ENCODE measurements around the gene EARS2.

DNA sequence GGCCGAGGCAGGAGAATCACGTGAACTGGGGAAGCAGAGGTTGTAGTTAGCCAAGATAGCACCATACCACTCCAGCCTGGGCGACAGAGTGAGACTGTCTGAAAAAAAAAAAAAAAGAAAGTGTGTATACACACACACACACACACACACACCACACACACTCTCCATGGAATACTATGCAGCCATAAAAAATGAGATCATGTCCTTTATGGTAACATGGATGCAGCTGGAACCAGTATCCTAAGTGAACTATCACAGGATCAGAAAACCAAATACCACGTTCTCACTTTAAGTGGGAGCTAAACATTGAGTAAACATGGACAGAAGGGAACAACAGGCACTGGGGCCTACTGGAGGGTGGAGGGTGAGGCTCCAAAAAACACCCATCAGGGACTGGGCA lies 22.2 kb upstream of the EARS2 start:
- TF ChIP-seq POLR2AphosphoS5 (IDR thresholded peaks at IDR 0.05) (no peak), POLR2A (IDR thresholded peaks at IDR 0.05) (no peak)
- TF ChIP-seq, protein P1, sequence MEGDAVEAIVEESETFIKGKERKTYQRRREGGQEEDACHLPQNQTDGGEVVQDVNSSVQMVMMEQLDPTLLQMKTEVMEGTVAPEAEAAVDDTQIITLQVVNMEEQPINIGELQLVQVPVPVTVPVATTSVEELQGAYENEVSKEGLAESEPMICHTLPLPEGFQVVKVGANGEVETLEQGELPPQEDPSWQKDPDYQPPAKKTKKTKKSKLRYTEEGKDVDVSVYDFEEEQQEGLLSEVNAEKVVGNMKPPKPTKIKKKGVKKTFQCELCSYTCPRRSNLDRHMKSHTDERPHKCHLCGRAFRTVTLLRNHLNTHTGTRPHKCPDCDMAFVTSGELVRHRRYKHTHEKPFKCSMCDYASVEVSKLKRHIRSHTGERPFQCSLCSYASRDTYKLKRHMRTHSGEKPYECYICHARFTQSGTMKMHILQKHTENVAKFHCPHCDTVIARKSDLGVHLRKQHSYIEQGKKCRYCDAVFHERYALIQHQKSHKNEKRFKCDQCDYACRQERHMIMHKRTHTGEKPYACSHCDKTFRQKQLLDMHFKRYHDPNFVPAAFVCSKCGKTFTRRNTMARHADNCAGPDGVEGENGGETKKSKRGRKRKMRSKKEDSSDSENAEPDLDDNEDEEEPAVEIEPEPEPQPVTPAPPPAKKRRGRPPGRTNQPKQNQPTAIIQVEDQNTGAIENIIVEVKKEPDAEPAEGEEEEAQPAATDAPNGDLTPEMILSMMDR (IDR thresholded peaks at IDR 0.05 in 8 of 11, conservative IDR thresholded peaks at IDR 0.05 in 3 of 11) = no peak
